Non-pigmented ciliary epithelial cell (primary cell): ENCODE measurements around the gene ZNF428.
"Not testable (repeated sequence)": the region's sequence is repeated elsewhere in the genome, so short reads cannot be mapped to it uniquely, and the experiment has no call there.

Experiments used
- DNase-seq: peaks from one replicate; pipeline ENCODE4 v3.0.0-alpha.2; 2010; ENCODE audit warnings: low read depth

The ZNF428 gene

DNA sequence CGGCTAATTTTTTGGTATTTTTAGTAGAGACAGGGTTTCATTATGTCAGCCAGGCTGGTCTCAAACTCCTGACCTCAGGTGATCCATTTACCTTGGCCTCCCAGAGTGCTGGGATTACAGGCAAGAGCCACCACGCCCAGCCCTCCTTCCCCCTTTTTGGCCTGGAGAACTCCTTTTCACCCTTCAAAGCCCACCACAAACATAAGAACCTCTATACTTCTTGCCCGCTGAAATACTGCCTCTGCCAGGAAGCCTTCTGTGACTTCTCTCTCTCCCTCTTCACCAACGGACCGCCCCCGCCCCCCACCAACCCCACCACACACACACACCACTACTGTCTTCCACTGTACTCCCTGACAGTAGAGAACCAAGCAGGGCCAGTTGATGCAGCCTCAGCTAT is 2.5 kb downstream of the ZNF428 start:
- DNase-seq: no peak

DNA sequence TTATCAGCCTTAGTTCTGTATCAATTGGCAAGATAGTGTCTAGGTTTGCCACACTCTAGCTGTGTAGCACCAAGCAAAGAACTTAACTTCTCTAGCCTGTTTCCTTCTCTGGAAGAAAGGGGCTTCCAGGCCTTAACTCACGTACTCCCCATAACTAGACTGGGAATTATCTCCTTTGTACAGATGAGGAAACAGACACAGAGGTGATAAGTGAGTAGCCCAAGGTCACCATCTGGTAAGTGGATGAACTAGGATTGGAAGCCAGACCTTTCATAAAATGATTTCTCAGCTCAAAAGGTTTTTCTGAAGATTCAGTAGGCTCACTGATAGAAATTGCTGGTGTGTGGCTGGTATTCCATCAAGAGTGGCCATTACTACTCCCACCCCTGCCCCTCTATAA is 3.1 kb downstream of the ZNF428 start:
- no peak for DNase-seq

DNA sequence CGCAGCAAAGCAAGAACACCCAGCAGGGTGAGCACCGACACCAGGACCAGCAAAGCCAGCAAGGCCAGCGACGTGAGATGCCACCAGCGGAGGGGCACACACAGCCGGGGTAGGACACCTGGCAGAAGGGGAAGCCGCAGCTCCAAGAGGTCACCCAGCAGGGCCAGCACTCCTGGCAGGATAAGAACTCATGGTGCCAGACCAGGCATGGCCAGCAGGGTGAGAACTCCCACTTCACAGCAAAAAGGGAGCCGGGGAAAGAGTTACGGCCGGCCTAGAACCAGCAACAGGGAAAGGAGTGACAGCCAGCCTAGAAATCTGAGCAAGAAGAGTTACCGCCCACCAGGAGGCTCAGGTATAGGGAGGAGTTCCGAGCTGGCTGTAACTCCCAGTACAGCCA is 7.1 kb downstream of the ZNF428 start:
- DNase-seq: no peak

DNA sequence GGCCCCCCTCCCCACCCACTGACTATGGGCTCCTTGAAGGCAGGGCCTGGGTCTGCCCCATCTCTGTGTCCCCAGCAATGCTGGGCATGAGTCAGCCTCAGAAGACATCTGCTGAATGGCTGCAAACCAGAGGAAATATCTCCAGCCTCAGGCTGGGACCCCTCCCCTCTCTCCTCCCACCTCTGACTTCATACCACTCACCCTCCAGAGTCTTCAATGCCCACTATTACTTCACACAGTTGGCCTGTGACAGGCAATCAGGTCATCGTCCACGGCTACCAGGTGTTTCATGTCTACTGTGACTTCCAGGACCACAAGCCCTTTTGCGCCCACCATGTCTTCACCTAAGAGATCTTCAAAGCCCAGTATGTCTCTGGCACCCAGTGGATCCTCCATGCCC is 7.6 kb downstream of the ZNF428 start, which contains the start of gene SRRM5:
TSS of gene SRRM5 (plus strand) at position 301 of the 400 bp plus-strand sequence. CDS start at position 335, 34 bp downstream.
- DNase-seq: no peak

DNA sequence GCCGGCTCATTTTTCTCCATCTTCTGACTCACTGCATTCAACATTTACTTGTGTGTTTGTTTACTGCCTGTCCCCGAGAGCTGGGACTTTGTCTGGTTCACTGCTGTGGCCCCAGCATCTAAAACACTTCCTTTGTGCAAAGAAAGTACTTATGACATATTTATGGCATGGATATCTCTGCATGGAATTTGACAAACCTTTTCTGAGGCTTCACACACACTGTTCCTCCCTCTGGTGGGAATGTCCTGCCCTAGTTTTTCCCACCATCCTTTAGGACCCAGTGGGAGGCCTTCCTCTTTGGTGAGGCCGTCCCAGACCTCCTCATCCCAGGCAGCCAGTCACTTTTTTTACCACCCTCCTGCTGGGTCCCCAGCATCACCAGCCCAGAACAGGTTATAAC is 8.9 kb downstream of the ZNF428 start:
- DNase-seq: peak; percentile 18

DNA sequence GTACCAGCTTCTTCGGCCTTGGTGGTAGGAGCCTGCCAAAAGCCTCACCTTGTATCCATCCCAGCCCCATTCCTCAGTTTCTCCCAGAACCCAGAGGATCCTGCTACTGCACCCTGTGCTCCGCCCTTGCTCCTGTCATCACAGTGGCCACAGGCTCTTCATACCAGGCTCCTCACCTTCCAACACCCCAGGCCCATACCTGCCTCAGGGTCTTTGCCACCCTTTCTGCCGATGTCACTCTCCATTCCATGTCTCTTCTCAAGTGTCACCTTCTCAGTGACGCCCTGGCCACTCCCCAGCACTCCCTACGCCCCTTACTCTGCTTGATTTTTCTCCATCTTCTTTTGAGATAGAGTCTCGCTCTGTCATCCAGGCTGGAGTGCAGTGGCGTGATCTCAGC is 9.6 kb downstream of the ZNF428 start:
- DNase-seq: no peak

DNA sequence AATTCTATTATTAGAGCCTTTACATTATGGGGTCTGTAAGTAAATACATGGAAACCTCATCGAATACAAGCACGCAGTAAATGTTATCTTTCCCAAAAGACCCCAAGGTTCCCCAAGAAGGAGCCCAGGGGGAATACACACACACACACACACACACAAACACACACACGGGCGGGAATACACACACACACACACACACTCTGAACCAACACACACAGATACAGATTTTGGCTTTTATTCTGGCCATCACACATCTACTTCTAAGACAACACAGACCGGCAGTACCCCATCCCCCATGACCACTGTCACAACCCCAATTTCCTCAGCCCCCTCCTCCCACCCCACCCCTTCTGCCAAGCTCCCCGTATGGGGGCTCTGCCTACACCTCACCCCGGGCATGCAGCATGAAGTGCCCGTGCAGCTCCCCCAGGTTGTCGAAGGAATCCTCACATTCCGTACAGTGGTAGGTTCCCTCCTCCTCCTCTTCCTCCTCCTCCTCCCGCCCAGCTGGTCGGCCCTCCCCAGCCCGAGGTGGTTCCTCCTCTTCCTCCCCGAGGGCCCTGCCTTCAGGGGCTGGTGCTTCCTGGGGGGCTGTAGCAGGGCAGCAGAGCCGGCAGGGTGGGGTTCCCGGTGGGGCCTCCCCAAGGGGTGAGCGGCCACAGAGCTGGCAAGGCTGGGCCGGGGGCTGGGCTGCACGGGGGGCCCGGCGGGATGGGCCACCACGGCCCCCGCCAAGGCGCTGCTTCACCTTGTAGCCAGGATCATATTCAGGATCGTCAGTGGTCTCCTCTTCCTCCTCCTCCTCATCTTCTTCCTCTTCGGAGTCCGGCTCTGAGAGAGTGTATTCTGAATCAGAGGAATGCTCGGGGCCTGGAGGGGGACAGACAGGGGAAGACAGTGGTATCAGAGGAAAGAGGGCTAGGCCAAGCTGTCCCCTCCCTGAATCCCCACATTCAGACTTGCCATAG is 11.9 kb downstream of the ZNF428 start:
- DNase-seq: no peak

DNA sequence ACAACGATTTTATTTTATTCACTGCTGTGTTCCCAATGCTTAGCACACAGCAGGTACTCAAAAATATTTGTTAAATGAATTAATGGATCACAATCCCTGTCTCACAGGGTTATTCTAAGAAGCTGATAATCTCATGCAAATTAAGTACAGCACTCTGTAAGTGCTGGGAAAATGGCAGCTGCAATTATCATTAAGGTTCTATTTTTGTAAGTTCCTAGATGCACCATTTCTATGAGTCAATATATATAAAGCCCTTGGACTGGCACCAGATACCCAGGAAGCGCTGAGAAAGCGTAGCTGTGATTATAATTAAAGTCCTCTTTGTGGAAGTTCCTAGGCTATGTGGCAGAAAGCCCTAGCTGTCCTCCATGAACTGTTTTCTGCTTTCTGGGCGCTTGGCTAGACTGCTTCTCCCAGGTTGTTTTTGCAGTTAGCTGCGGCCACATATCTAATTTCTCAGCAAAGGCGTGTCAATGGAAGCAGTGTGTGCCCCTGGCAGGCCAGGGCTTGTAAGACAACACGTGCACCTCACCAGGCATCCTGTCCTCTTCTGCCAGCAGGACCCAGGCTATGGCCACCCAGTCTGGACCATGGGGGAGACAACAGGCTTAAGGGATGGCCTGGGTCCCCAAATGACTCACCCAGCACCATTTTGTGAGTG is 12.7 kb downstream of the ZNF428 start:
- no peak for DNase-seq

DNA sequence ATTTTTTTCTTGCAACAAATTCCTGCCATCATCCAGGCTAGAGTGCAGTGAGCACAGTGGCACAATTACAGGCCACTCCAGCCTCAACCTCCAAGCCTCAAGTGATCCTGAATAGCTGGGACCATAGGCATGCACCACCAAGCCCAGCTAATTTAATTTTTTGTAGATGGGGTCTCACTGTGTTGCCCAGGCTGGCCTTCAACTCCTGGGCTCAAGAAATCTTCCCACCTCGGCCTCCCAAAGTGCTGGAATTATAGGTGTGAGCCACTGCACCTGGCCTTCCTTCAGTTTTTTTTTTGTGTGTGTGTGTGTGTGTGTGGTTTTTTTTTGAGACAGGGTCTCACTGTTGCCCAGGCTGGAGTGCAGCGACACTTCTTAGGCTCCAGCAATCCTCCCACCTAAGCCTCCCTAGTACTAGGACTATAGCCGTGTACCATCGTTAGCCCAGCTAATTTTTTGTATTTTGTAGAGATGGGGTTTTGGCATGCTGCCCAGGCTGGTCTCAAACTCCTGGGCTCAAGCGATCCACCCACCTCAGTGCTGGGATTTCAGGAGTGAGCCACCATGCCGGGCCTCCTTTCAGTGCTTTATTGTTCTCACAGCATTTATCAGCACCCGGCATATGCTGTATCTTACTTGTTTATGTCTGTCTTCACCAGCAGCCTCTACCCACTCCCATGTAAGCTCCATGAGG is 13.4 kb downstream of the ZNF428 start:
- DNase-seq: no peak

DNA sequence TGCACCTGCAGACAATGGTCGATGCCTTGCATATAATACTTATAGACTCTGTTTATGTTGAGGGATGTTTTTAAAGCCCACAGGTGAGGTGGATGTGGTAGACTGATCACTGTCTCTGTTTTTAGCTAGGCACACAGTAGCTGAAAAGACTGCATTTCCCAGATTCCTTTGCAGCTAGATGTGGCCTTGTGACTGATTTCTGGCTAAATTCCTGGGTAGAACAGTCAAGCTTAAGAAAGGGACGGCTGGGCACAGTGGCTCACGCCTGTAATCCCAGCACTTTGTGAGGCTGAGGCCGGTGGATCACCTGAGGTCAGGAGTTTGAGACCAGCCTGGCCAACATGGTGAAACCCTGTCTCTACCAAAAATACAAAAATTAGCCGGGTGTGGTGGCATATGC is 19.1 kb downstream of the ZNF428 start:
- not testable (repeated sequence) for DNase-seq

DNA sequence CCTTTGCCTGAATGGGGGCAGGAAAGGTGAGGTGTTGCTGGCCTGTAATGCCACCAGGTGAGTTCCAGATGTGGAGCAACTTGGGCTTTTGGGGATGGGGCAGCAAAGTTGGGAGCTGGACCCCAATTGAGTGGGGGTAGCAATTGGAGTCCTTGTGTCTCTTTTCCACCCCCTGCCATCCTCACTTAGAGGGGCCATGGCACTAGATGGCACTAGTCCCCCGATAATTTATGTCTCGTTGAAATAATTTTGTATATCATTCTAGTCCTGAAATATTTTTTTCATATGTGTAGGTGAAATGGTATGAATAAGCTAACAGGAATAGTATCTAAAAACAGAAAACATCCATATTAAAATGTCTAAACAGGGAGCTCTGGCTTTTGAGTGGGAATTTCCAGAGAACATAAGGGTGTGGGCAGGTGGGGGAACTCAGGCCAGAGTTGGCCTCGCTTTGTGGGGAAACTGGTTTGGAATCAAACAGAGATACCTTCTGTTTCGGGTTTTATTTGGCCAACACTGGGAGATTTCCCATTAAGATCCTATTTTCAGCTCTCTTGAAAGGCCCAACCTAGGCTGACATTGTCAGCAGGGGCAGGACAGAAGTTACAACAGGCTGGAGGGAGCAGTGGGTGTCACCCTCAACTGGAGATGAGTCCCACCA is 19.7 kb downstream of the ZNF428 start:
- no peak for DNase-seq

DNA sequence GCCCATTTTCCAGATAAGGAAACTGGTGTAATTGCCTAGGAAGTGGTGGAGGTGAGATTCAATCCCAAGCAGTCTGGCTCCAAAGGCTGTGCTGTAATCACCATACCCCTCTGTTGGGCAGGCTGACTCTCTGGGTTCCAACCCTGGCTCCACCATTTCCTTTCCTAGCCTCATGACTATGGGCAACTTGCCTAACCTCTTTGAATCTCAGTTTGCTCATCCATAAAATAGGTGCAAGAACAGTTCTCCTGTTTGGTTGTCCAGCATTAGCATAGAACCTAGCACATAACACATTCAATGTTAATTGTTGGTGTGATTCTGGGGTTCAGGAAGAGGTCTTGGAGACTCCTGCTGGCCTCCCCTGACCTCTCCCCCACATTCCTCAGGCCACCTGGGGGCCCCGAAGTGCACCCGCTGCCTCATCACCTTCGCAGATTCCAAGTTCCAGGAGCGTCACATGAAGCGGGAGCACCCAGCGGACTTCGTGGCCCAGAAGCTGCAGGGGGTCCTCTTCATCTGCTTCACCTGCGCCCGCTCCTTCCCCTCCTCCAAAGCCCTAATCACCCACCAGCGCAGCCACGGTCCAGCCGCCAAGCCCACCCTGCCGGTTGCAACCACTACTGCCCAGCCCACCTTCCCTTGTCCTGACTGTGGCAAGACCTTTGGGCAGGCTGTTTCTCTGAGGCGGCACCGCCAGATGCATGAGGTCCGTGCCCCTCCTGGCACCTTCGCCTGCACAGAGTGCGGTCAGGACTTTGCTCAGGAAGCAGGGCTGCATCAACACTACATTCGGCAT is 20.8 kb downstream of the ZNF428 start:
- DNase-seq: no peak

DNA sequence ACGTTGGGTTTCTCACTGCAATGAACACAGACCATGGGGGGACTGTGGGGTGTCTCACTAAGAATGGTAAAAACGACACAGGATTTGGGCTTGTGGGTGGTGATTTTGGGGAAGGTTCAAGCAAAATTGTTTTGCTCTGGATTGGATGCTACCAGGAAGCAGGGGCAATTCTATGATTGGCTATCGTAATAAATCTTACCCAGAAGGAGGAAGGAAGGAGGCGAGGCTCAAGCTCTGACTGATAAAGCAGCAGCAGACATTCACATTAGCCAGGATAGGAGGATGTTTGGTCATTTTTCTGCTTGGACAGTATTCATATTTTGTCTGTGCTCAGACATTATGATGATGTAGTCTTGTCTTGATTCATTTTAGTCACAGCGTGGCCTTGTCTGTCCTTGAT is 21.6 kb downstream of the ZNF428 start:
- DNase-seq: no peak

DNA sequence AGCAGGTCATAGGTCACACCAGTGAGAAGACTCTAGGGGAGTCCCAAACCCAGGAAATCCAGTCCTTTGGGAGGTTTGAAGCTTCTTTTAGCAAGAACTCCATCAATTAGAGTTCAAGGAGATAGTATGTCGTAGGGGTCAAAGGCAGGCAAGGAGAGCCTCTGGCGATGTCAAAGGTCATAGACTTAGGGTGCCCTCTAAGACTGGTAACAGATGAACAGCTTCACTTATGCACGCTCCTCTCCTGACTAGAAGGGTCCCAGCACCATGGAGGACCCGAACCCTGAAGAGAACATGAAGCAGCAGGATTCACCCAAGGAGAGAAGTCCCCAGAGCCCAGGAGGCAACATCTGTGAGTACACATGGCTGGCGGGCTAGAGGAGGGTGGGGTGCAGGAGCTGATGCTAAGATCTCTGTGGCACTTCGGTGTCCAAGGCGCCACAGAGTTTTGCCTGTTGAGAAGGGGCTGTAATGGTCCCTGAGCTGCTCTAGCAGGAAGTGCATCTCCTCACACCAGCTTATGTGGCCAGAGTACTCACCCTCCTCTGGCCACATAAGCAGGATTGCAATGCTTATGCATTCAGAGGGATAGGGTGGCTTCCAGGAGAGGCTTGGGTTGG is 22.5 kb downstream of the ZNF428 start:
- no peak for DNase-seq

DNA sequence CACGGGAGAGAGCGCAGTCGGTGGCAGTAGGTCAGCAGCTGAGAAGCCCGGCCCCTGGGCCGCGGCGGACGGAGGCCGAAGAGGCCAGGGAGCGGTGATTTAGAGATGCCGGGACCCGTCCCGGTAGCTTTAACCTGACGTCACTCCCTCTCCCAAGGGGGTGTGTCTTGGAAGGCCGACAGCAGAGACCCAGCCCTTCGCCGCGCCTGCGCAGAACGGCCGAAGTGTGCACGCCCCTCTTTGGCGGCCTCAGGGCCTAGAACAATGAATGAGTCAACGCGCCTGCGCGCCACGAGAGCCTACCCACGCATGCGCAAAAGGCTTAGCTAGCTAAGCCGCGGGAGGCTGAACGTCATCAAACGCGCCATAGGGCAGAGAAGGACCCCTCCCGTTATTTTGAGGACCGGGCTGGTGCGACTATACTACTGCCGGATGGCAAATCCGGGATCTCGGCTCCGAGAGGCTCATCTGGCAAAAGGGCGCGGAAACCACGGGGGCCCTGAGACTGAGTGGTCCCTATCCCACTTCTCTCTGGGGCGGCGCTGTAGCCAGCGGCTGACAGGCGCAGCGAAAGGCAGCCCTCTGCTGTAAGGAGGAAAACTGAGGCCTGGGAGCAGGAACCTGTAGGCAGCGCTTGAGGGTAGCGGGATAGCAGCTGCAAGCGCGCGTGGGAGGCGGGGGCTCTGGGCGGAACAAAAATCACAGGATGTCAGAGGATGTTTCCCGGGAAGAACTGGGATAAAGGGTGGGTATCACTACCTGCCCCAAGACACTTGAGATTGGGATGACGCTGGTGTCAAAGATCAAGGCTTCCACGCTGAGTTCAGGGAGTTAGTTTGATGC is 23.2 kb downstream of the ZNF428 start, which contains the start of the genes IRGQ and ZNF576:
TSS of gene IRGQ (minus strand) at position 136 of the 843 bp plus-strand sequence. CDS start 796 bp downstream, outside the sequence.
TSS of gene ZNF576 (plus strand) at position 597 of the 843 bp plus-strand sequence. CDS start 514 bp downstream, outside the sequence.
- peak; percentile 95 for DNase-seq

DNA sequence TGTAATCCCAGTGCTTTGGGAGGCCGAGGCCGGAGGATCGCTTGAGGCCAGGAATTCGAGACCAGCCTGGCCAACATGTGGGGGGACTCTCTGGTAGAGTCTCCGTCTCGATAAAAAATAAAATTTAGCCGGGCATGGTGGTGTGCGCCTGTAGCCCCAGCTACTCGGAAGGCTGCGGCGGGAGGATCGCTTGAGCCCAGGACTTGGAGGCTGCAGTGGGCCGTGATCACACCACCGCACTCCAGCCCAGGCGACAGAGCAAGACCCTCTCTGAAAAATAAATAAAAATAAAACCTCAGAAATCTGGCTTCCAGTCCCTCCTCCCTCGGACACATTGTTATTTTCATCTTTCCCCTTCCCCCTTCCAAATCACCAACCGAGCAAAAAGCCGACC is 23.8 kb downstream of the ZNF428 start:
- no peak for DNase-seq

DNA sequence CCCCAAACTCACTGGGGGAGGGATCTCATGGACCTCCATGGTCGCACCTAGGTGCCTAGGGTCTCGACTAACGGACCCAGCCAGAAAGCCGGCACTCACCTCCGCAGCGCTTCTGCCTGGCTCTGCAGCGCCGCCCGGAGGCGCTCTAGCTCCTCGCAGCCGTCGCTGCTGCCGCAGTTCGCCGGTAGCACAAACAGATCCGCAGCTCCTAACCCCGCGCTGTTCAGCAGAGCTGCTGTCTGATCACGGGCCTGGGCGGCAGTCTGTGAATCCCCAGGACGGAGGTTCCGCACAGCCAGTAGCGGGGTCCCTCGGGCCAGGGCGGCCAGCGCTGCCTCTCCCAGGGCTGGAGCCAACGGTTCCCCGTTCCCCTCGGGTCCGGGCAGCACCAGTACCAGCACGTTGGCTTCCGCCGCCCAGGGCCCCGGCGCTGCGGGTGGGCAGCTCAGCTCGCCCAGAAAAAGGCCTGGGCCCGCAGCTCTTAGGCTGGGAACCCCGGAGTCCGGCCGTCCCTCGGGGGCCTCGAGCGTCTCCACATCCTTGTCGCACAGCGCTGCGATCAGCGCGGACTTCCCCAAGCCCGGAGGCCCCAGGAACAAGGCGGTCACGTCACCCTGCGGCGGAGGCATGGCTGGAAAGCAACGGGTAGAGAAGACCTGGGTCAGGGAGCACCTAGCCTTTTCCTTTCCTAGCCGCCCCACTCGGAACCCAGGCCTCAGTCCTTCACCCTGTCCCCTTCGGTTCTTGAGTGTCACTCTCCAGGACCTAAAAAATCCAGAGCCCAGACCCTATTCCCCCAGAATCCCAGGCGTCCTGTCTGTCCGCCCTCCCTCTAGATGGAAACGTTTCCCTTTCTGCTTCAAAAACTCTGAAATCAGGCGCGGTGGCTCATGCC is 24.5 kb downstream of the ZNF428 start:
- DNase-seq: no peak

DNA sequence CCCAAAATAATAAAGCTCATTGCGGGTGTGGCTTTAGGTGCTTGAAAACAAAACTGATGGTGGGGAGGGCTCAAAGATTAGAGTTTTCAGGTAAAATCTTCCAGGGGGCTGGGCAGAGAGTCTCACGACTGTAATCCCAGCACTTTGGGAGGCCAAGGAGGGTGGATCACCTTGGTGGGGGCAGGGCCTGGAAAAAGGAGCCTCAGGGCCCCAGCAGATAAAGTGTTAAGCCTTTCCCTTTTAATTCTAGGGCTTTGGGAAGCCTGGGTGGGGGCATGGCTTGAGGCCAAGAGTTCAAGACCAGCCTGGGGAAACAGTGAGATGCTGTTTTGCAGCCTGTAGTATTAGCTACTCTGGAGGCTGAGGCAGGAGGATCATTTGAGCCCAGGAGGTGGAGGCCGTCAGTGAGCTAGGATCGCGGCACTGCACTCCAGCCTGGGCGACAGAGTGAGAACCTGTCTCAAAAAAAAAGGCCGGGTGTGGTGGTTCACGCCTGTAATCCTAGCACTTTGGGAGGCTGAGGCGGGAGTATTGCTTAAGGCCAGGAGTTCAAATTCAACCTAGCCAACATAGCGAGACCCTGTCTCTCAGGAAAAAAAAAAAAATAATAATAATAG is 25.2 kb downstream of the ZNF428 start:
- no peak for DNase-seq
